ENCODE results near the gene CASP5.

CASP5 gene

DNA sequence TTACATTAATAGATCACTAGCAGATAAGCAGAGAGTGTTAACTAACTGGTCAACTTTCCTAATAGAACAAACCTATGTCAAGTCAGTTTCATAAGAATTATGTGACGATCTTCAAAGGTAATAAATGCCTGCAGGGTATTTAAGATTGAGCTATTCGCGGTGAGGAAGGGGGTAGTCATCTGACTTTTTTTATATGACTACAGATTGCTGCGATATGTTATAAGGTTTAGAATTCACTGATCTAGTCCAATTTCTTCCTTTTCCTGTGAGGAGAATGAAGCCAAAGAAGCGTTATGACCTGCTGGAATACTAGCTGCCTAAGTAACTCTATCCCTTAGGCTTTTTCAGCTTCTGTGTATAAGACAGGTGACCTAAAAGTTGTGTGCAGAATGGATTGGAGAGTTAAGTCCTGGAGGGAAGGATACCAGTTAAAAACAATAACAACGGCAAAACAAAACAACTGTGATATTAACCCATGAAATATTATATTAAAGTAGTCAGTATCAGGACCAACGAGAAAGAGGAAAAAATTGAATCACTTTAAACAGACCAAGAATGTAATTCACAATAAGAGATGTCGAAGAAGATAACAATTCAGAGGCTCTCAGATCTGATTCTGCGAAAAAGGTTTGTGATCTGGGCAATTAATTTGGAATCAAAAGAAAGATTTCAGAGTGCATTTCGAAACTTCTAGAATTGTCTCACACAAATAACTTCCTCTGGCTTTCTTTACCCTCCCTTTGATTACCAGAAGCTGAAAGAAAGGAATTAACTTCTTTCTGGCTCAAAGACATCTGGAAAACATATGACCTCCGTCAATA, 55.2 kb downstream of the CASP5 start:
- no peak for DNase-seq

GRCh38 chr11:104965735-104966134, 57.2 kb downstream of the CASP5 start:
- no peak for DNase-seq

- DNase-seq, result no peak
These were observed 58.7 kb downstream of the CASP5 start for GRCh38 chr11:104964247-104964646.

DNA sequence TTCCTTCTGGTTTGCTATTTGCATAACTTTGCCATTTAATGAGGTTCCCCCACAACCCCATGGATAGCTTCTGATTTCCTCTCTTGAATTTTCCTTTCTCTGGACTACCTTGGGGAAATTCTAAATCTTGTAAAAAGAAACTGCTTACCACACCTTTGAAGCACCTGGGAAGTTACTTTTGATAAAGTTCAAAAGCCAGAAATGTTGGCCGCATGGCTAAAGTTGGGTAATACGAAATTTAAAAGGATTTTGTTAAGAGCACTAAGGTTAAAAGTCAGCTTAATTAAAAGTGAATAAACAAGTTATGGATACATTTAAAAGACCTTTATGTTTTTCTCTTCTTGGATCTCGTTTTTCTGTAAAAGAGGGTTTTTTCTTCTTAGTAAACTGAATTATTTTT, 60.1 kb downstream of the CASP5 start:
- DNase-seq, result no peak

- DNase-seq, result no peak
These were observed 65.7 kb downstream of the CASP5 start for GRCh38 chr11:104957280-104957679.

DNA sequence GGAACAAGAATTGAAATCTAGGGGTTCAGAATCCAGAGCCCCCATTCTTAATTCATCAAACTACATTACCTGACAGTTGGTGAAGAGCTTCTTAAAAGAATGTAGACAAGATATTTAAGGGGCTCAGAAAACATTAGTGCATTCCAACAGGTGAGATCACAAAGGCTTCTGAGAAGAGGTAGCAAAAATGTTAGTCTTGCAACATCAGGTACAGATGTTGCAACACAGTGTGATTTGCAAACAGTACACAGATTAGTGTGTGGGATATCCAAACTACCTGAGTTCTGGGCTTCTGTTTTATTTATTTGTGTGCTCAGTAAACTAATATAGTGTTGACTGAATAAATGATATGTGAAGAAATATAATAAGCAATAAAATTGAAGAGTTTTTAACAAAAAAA, 66.4 kb downstream of the CASP5 start:
- DNase-seq, result no peak

- DNase-seq, result peak; percentile 51
These were observed 76.1 kb downstream of the CASP5 start for GRCh38 chr11:104946907-104947306.

Measured in central memory CD4-positive, alpha-beta T cell (primary cell).